Measurements from ENCODE around the gene CRABP2.

- TF ChIP-seq ETV5 (CRISPR knock-in tag; IDR thresholded peaks at IDR 0.05; ENCODE audit: borderline replicate concordance), result no peak
- no peak for TF ChIP-seq ARID3A (IDR thresholded peaks at IDR 0.05; ENCODE audit: low read depth, low read length)
- no peak for TF ChIP-seq CTCF (CRISPR knock-in tag; IDR thresholded peaks at IDR 0.05)
- TF ChIP-seq SRSF1 (optimal IDR thresholded peaks at IDR 0.05; ENCODE audit: low read depth, low read length), result no peak
- no peak for TF ChIP-seq CBX2 (IDR thresholded peaks at IDR 0.05; ENCODE audit: low read depth, low read length)
- no peak for TF ChIP-seq CBX2 (CRISPR knock-in tag; IDR thresholded peaks at IDR 0.05; ENCODE audit: low read depth)
- no peak for TF ChIP-seq ZNF552 (CRISPR knock-in tag; IDR thresholded peaks at IDR 0.05; ENCODE audit: borderline replicate concordance)
- TF ChIP-seq ZFP41 (CRISPR knock-in tag; IDR thresholded peaks at IDR 0.05; ENCODE audit: borderline replicate concordance), result no peak
- TF ChIP-seq JUND (CRISPR knock-in tag; IDR thresholded peaks at IDR 0.05), result no peak
- no peak for TF ChIP-seq ZBTB43 (CRISPR knock-in tag; conservative IDR thresholded peaks at IDR 0.05)
- TF ChIP-seq ZNF580 (CRISPR knock-in tag; IDR thresholded peaks at IDR 0.05; ENCODE audit: borderline replicate concordance, low read depth), result no peak
- no peak for TF ChIP-seq TCF7L2 (IDR thresholded peaks at IDR 0.05; ENCODE audit: low read depth, low read length)
- TF ChIP-seq SNAPC2 (CRISPR knock-in tag; IDR thresholded peaks at IDR 0.05), result no peak
These were observed 38.3 kb upstream of the CRABP2 start for GRCh38 chr1:156743367-156744302.
